ENCODE results near the gene RYR2.

DNA sequence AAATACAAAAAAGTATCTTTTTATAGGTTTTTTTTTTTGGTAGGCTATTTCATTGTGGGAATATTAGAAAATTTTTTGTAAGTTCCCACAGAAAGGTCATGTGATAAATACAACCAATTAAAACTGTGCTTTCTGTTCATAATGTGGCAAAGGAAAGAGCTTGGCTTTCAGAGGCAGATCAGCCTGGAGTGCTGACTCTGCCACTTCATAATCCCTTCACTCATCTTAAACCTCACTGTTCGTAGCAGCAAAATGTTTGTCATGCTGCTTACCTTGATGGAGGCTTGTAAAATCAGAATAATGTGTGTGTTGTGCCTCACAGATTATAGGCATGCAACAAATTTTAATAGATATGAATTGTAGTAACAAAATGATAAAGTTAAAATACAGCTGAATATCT, 671.9 kb downstream of the RYR2 start:
- TF ChIP-seq, protein P1, sequence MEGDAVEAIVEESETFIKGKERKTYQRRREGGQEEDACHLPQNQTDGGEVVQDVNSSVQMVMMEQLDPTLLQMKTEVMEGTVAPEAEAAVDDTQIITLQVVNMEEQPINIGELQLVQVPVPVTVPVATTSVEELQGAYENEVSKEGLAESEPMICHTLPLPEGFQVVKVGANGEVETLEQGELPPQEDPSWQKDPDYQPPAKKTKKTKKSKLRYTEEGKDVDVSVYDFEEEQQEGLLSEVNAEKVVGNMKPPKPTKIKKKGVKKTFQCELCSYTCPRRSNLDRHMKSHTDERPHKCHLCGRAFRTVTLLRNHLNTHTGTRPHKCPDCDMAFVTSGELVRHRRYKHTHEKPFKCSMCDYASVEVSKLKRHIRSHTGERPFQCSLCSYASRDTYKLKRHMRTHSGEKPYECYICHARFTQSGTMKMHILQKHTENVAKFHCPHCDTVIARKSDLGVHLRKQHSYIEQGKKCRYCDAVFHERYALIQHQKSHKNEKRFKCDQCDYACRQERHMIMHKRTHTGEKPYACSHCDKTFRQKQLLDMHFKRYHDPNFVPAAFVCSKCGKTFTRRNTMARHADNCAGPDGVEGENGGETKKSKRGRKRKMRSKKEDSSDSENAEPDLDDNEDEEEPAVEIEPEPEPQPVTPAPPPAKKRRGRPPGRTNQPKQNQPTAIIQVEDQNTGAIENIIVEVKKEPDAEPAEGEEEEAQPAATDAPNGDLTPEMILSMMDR (IDR thresholded peaks at IDR 0.05): no peak
- no peak for TF ChIP-seq EZH2 (IDR thresholded peaks at IDR 0.05)
